Neural cell (in vitro differentiated cells): Measurements from ENCODE around the gene FCHO2.

Experiments
- EP300 ChIP-seq: fragments of 450-650 bp; conservative IDR thresholded peaks from 2 replicates; pipeline ENCODE4 v1.6.1; 2014; ENCODE audit warnings: antibody characterized with exemption, mild to moderate bottlenecking, moderate library complexity; ENCODE audit not compliant: poor library complexity, severe bottlenecking
- MXI1 ChIP-seq: fragments of 450-650 bp; conservative IDR thresholded peaks from 2 replicates; pipeline ENCODE4 v1.6.1; 2014; ENCODE audit warnings: antibody characterized with exemption, mild to moderate bottlenecking; ENCODE audit not compliant: poor library complexity, severe bottlenecking
- POLR2AphosphoS5 ChIP-seq: IDR thresholded peaks from 2 replicates; pipeline ENCODE4 v1.6.1; 2012
- SMC3 ChIP-seq: fragments of 450-650 bp; conservative IDR thresholded peaks from 2 replicates; pipeline ENCODE4 v1.6.1; 2014; ENCODE audit warnings: antibody characterized with exemption, mild to moderate bottlenecking, moderate library complexity; ENCODE audit not compliant: poor library complexity
- TF ChIP-seq, protein P1 (sequence below): fragments of 450-650 bp; IDR thresholded peaks from 2 replicates; pipeline ENCODE4 v1.5.1; 2014; ENCODE audit warnings: antibody characterized with exemption, mild to moderate bottlenecking, moderate library complexity; ENCODE audit not compliant: poor library complexity, severe bottlenecking

DNA sequence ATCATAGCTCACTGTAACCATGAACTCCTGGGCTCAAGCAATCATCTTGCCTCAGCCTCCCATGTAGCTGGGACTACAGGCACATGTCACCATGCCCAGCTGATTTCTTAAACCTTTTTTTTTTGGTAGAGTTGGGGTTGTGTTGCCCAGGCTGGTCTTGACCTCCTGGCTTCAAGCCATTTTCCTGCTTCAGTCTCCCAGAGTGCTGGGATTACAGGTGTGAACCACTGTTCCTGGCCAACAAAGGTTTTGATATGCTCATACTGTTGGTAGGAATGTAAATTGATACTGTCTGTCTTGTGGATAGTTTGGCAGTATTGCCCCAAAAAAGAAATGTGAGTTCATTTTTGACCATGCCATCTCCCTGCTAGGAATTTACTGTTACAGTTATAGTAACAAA is 87.2 kb downstream of the FCHO2 start:
- TF ChIP-seq, protein P1, sequence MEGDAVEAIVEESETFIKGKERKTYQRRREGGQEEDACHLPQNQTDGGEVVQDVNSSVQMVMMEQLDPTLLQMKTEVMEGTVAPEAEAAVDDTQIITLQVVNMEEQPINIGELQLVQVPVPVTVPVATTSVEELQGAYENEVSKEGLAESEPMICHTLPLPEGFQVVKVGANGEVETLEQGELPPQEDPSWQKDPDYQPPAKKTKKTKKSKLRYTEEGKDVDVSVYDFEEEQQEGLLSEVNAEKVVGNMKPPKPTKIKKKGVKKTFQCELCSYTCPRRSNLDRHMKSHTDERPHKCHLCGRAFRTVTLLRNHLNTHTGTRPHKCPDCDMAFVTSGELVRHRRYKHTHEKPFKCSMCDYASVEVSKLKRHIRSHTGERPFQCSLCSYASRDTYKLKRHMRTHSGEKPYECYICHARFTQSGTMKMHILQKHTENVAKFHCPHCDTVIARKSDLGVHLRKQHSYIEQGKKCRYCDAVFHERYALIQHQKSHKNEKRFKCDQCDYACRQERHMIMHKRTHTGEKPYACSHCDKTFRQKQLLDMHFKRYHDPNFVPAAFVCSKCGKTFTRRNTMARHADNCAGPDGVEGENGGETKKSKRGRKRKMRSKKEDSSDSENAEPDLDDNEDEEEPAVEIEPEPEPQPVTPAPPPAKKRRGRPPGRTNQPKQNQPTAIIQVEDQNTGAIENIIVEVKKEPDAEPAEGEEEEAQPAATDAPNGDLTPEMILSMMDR: no peak
- TF ChIP-seq POLR2AphosphoS5 (no peak), SMC3 (no peak), EP300 (no peak), MXI1 (no peak)
